Astrocyte (in vitro differentiated cells and primary cell): ENCODE results near the gene SERHL2. TPM values are rescaled to one million over a fixed set of nuclear protein-coding genes. Genes with fewer than 3 reads are reported as not detected.

ENCODE experiments used
- DNase-seq: peaks from one replicate; pipeline ENCODE4 v3.0.0-alpha.2; 2010; ENCODE audit warnings: low read depth
- FAIRE-seq: peaks from 2 replicates; lab custom pipeline; 2011; peaks lifted over from hg19 to GRCh38; lab: Jason Lieb, UNC
- H2AFZ ChIP-seq: 2 replicates; pipeline ENCODE4 v1.6.0; 2012; ENCODE audit warnings: low read depth, low read length, inconsistent platforms
- H3K27ac ChIP-seq: 2 replicates; pipeline ENCODE4 v1.5.1; 2011; ENCODE audit warnings: low read depth, low read length, inconsistent platforms
- H3K27me3 ChIP-seq: 2 replicates; pipeline ENCODE4 v1.6.0; 2011; ENCODE audit warnings: low read length, inconsistent platforms; ENCODE audit not compliant: insufficient read depth
- H3K36me3 ChIP-seq: 2 replicates; pipeline ENCODE4 v1.5.1; 2011; ENCODE audit warnings: low read length, inconsistent platforms; ENCODE audit not compliant: insufficient read depth
- H3K4me1 ChIP-seq: 2 replicates; pipeline ENCODE4 v1.5.1; 2011; ENCODE audit warnings: low read length, inconsistent platforms; ENCODE audit not compliant: insufficient read depth
- H3K4me2 ChIP-seq: 2 replicates; pipeline ENCODE4 v1.6.0; 2012; ENCODE audit warnings: low read length, inconsistent platforms
- H3K4me3 ChIP-seq: 2 replicates; pipeline ENCODE4 v1.5.1; 2011; ENCODE audit warnings: low read depth, mild to moderate bottlenecking, low read length, inconsistent platforms; ENCODE audit not compliant: insufficient read depth
- H3K79me2 ChIP-seq: 2 replicates; pipeline ENCODE4 v1.6.0; 2012; ENCODE audit warnings: mild to moderate bottlenecking, low read length, inconsistent platforms; ENCODE audit not compliant: insufficient read depth
- H3K9ac ChIP-seq: 2 replicates; pipeline ENCODE4 v1.6.0; 2012; ENCODE audit warnings: mild to moderate bottlenecking, low read length, inconsistent platforms
- H3K9me3 ChIP-seq: 2 replicates; pipeline ENCODE4 v1.5.1; 2012; ENCODE audit warnings: low read depth, mild to moderate bottlenecking, low read length, inconsistent platforms; ENCODE audit not compliant: insufficient read depth
- H4K20me1 ChIP-seq: 2 replicates; pipeline ENCODE4 v1.6.0; 2012; ENCODE audit warnings: low read length, inconsistent platforms; ENCODE audit not compliant: insufficient read depth
- H3K27ac Mint-ChIP-seq: one replicate; pipeline ENCODE4 v1.8.0; 2021; ENCODE audit warnings: mild to moderate bottlenecking, mixed read lengths; ENCODE audit not compliant: unreplicated experiment
- H3K27me3 Mint-ChIP-seq: one replicate; pipeline ENCODE4 v1.8.0; 2021; ENCODE audit warnings: low read depth, mixed read lengths; ENCODE audit not compliant: unreplicated experiment
- H3K36me3 Mint-ChIP-seq: one replicate; pipeline ENCODE4 v1.8.0; 2021; ENCODE audit warnings: low read depth, mixed read lengths; ENCODE audit not compliant: unreplicated experiment
- H3K4me1 Mint-ChIP-seq: one replicate; pipeline ENCODE4 v1.8.0; 2021; ENCODE audit warnings: low read depth, mixed read lengths; ENCODE audit not compliant: unreplicated experiment
- H3K4me3 Mint-ChIP-seq: one replicate; pipeline ENCODE4 v1.8.0; 2021; ENCODE audit warnings: mild to moderate bottlenecking, moderate library complexity, mixed read lengths; ENCODE audit not compliant: unreplicated experiment
- H3K9me3 Mint-ChIP-seq: one replicate; pipeline ENCODE4 v1.8.0; 2021; ENCODE audit warnings: mild to moderate bottlenecking, mixed read lengths; ENCODE audit not compliant: unreplicated experiment
- EZH2 ChIP-seq: IDR thresholded peaks from 2 replicates; pipeline ENCODE4 v1.6.1; 2012; ENCODE audit warnings: mild to moderate bottlenecking, low read length, inconsistent platforms; ENCODE audit not compliant: insufficient read depth
- total RNA-seq: library from RNA; stranded (reverse); gene quantifications from 2 replicates; pipeline ENCODE4 v1.2.1, GENCODE V29; 2021
- TF ChIP-seq, protein P1 (sequence below): IDR thresholded peaks from 2 replicates; pipeline ENCODE4 v1.5.1; 2011; ENCODE audit warnings: low read depth, mild to moderate bottlenecking, inconsistent platforms, low read length, moderate library complexity; ENCODE audit not compliant: insufficient read depth

Gene SERHL2
- total RNA-seq, 1 donor from 2014 or later = 1.2 TPM

DNA sequence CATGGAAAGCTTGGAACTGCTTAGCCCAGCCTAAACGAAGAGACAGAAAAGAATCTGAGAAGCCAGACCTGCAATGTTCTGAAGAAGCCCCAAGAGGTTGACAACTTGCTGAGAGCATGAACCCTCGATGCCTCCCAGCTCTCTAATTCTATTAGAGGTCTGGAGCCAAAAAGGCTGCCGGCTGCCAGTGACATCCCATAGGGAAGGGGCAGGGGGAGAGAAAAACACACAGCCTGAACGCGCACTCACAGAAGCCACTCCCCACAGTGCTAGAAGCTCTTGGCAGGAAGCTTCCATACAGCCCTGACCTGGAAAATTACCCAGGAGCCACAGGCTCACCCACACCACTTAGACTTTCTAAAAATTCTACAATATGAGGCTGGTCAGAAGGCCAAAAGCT is 42.6 kb downstream of the SERHL2 start:
- no peaks in the 10 kb centered on the region for H3K9me3 ChIP-seq
- H3K27ac ChIP-seq = no peak overlapping the region
- H3K27me3 Mint-ChIP-seq = no peaks in the 10 kb centered on the region
- no peaks in the 10 kb centered on the region for H3K4me1 ChIP-seq
- no peak for FAIRE-seq
- no peak overlapping the region for H3K4me3 ChIP-seq
- no peak overlapping the region for H2AFZ ChIP-seq
- H3K9me3 Mint-ChIP-seq = no peaks in the 10 kb centered on the region
- H3K27ac Mint-ChIP-seq = no peak overlapping the region
- H3K36me3 Mint-ChIP-seq = peaks cover 25% of the 10 kb centered on the region
- peaks cover 42% of the 10 kb centered on the region for H3K79me2 ChIP-seq
- no peak overlapping the region for H3K4me2 ChIP-seq
- H3K36me3 ChIP-seq = peaks cover 54% of the 10 kb centered on the region
- H3K27me3 ChIP-seq = no peaks in the 10 kb centered on the region
- H3K4me3 Mint-ChIP-seq = no peak overlapping the region
- TF ChIP-seq, protein P1, sequence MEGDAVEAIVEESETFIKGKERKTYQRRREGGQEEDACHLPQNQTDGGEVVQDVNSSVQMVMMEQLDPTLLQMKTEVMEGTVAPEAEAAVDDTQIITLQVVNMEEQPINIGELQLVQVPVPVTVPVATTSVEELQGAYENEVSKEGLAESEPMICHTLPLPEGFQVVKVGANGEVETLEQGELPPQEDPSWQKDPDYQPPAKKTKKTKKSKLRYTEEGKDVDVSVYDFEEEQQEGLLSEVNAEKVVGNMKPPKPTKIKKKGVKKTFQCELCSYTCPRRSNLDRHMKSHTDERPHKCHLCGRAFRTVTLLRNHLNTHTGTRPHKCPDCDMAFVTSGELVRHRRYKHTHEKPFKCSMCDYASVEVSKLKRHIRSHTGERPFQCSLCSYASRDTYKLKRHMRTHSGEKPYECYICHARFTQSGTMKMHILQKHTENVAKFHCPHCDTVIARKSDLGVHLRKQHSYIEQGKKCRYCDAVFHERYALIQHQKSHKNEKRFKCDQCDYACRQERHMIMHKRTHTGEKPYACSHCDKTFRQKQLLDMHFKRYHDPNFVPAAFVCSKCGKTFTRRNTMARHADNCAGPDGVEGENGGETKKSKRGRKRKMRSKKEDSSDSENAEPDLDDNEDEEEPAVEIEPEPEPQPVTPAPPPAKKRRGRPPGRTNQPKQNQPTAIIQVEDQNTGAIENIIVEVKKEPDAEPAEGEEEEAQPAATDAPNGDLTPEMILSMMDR = no peak
- no peak for TF ChIP-seq EZH2
- no peak overlapping the region for H3K9ac ChIP-seq
- no peak for DNase-seq
- peaks cover 57% of the 10 kb centered on the region for H4K20me1 ChIP-seq
- H3K4me1 Mint-ChIP-seq = peaks cover 3% of the 10 kb centered on the region

DNA sequence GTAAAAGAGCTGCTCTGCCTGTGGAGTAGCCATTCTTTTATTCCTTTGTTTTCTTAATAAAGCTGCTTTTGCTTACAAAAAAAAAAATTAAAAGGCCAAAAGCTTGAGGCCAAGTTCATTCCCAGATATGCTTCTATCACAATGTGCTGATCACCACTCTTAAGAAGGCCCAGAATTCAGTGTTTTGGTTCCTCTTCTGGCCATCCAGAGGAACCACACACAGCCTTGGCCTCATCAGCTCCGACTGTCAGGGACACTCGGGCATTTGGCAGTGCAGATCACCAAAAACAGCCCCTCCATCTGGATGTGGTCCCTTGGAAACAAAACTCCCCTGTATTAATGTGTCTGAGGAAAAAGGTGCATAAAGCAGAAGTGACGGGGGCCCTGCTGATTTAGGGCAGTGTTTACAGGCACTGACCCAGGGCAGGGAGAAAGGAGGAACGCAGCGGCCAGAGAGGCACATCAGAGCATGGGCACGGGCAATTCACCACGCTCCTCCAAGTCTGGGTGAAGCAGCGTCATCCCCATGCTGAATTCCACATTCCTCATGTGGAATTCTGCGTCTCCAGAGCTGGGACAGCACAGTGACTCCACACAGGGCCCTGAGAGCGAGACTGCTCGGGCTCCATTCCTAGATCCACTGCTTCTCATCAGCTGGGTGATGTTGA is 43.2 kb downstream of the SERHL2 start:
- Mint-ChIP-seq H3K4me3 (no peak overlapping the region), H3K27me3 (no peaks in the 10 kb centered on the region), H3K36me3 (peaks cover 29% of the 10 kb centered on the region), H3K4me1 (peaks cover 3% of the 10 kb centered on the region), H3K9me3 (no peaks in the 10 kb centered on the region), H3K27ac (no peak overlapping the region)
- TF ChIP-seq EZH2 = no peak
- TF ChIP-seq, protein P1 = no peak
- Histone ChIP-seq H3K27ac (no peak overlapping the region), H3K4me3 (no peak overlapping the region), H3K9ac (no peak overlapping the region), H3K79me2 (peaks cover 46% of the 10 kb centered on the region), H3K4me2 (no peak overlapping the region), H3K9me3 (no peaks in the 10 kb centered on the region), H4K20me1 (peaks cover 60% of the 10 kb centered on the region), H3K4me1 (no peaks in the 10 kb centered on the region), H3K27me3 (no peaks in the 10 kb centered on the region), H2AFZ (no peak overlapping the region), H3K36me3 (peaks cover 52% of the 10 kb centered on the region)
- no peak for DNase-seq
- FAIRE-seq = no peak

DNA sequence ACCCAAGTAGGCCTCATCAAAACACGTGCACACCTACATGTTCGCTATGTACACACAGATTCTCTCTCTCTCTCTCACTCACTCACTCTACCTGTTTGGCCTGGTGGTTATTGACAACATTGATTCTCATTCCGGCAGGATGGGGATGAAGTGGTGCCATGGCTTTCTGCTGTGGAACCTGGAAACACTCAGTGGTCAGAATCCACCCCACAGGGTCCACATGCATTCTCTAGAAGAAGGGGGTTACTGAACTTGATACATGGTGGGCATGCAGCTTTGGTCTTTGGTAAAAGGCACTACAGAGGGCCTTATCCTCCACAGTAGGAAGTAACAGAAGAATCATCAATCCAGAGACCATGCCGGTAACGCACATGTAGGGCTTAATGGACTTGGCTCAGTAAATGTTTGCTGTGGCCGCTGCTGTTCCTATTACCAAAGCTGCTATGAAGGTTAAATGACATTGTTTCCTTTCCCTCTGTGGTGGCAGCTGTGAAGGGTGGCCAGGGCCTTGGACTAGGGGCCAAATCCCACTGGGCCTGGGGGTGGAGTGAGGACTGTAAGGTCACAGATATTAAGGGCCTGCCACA is 48.2 kb downstream of the SERHL2 start:
- Histone ChIP-seq H2AFZ (no peak overlapping the region), H3K4me1 (peaks cover 9% of the 10 kb centered on the region), H3K9ac (no peak overlapping the region), H4K20me1 (peaks cover 75% of the 10 kb centered on the region), H3K4me3 (no peak overlapping the region), H3K4me2 (no peak overlapping the region), H3K27me3 (no peaks in the 10 kb centered on the region), H3K79me2 (peaks cover 83% of the 10 kb centered on the region), H3K27ac (no peak overlapping the region), H3K9me3 (no peaks in the 10 kb centered on the region), H3K36me3 (peaks cover 38% of the 10 kb centered on the region)
- Mint-ChIP-seq H3K27me3 (no peaks in the 10 kb centered on the region), H3K4me3 (no peak overlapping the region), H3K9me3 (no peaks in the 10 kb centered on the region), H3K27ac (no peak overlapping the region), H3K4me1 (peaks cover 6% of the 10 kb centered on the region), H3K36me3 (peaks cover 26% of the 10 kb centered on the region)
- no peak for DNase-seq
- no peak for FAIRE-seq
- TF ChIP-seq, protein P1 = no peak
- no peak for TF ChIP-seq EZH2
